Colonic mucosa (tissue), 4 donors: Measurements from ENCODE around the gene NLGN3. TPM values are rescaled to one million over a fixed set of nuclear protein-coding genes. Genes with fewer than 3 reads are reported as not detected.
A peak's percentile ranks its signal among the peaks of the same experiment; 100 is the strongest.

ENCODE experiments used
- DNase-seq: peaks from one replicate; pipeline ENCODE4 v3.0.0-alpha.2; 2020
- H3K27ac ChIP-seq: fragments of 200-600 bp; one replicate; pipeline ENCODE4 v1.8.0; 2021
- H3K27me3 ChIP-seq: fragments of 200-600 bp; one replicate; pipeline ENCODE4 v1.8.0; 2021
- H3K36me3 ChIP-seq: fragments of 200-600 bp; one replicate; pipeline ENCODE4 v1.8.0; 2021
- H3K4me1 ChIP-seq: fragments of 200-600 bp; one replicate; pipeline ENCODE4 v1.8.0; 2021; ENCODE audit warnings: mild to moderate bottlenecking
- H3K4me3 ChIP-seq: fragments of 200-600 bp; one replicate; pipeline ENCODE4 v1.8.0; 2021
- H3K9ac ChIP-seq, 2 donors: one replicate each; pipeline ENCODE4 v1.7.0; 2013; ENCODE audit warnings: control low read depth in 2 of 2, low read depth in 2 of 2, low read length in 2 of 2
- H3K9me3 ChIP-seq: fragments of 200-600 bp; one replicate; pipeline ENCODE4 v1.8.0; 2021
- intact Hi-C: fragments of 100-400 bp; cut with DNase I; formaldehyde crosslinking; loops from one replicate; pipeline ENCODE4 v1.14.1; 2022
- total RNA-seq, 2 donors: library from RNA; stranded (reverse); fragmentation: NEBNext Ultra II Directional in 1 of 2; extraction: Animal tissue kit (Norgen Biotek cat#: 25700) in 1 of 2; gene quantifications; one replicate each; pipeline ENCODE4 v1.2.1, GENCODE V29; 2021
- TF ChIP-seq, protein P1 (sequence below): fragments of 200-600 bp; IDR thresholded peaks from one replicate; pipeline ENCODE4 v1.8.0; 2022; ENCODE audit warnings: antibody characterized with exemption, mild to moderate bottlenecking
- donor health status: healthy.
- donor health status: DM: no; HTN: no; CAD: no.
- donor health status: DM: no; HTN: no; CAD: no.

NLGN3 gene
- total RNA-seq, 2 donors from 2014 or later, result 0.67 to 0.82 TPM

GRCh38 chrX:71103110-71103983 lies 41.3 kb upstream of the NLGN3 start:
- DNase-seq, result peak; percentile 49
- Histone ChIP-seq H3K4me3 (no peak overlapping the region), H3K27me3 (no peaks in the 10 kb centered on the region), H3K27ac (peak overlapping the region; percentile 44), H3K9me3 (no peaks in the 10 kb centered on the region), H3K36me3 (no peaks in the 10 kb centered on the region), H3K4me1 (no peaks in the 10 kb centered on the region), H3K9ac (peak overlapping the region in 1 of 2 donors; percentile 35)
- intact Hi-C loops, result no loop called here
- TF ChIP-seq, protein P1, sequence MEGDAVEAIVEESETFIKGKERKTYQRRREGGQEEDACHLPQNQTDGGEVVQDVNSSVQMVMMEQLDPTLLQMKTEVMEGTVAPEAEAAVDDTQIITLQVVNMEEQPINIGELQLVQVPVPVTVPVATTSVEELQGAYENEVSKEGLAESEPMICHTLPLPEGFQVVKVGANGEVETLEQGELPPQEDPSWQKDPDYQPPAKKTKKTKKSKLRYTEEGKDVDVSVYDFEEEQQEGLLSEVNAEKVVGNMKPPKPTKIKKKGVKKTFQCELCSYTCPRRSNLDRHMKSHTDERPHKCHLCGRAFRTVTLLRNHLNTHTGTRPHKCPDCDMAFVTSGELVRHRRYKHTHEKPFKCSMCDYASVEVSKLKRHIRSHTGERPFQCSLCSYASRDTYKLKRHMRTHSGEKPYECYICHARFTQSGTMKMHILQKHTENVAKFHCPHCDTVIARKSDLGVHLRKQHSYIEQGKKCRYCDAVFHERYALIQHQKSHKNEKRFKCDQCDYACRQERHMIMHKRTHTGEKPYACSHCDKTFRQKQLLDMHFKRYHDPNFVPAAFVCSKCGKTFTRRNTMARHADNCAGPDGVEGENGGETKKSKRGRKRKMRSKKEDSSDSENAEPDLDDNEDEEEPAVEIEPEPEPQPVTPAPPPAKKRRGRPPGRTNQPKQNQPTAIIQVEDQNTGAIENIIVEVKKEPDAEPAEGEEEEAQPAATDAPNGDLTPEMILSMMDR, result no peak

- H3K9me3 ChIP-seq, result no peaks in the 10 kb centered on the region
- H3K36me3 ChIP-seq, result no peaks in the 10 kb centered on the region
- DNase-seq, result no peak
- H3K27ac ChIP-seq, result no peak overlapping the region
- H3K4me3 ChIP-seq, result no peak overlapping the region
- no peaks in the 10 kb centered on the region for H3K27me3 ChIP-seq
- TF ChIP-seq, protein P1, result no peak
- intact Hi-C loops, result no loop called here
- no peak overlapping the region for H3K9ac ChIP-seq
- no peaks in the 10 kb centered on the region for H3K4me1 ChIP-seq
These were observed 39.0 kb upstream of the NLGN3 start for GRCh38 chrX:71105628-71106027.

- intact Hi-C loops, result no loop called here
- Histone ChIP-seq H3K9me3 (no peaks in the 10 kb centered on the region), H3K27me3 (no peaks in the 10 kb centered on the region), H3K4me1 (no peaks in the 10 kb centered on the region), H3K27ac (no peak within 1 kb of the TSS), H3K36me3 (no peaks in the 10 kb centered on the region), H3K9ac (no peak within 1 kb of the TSS), H3K4me3 (no peak within 1 kb of the TSS)
- TF ChIP-seq, protein P1, result no peak
- no peak for DNase-seq
These were observed 38.2 kb upstream of the NLGN3 start, which contains the start of gene CXorf65 for GRCh38 chrX:71106427-71106826. CXorf65 (minus strand) TSS chrX:71106740; CDS start chrX:71106556, 184 bp downstream.

DNA sequence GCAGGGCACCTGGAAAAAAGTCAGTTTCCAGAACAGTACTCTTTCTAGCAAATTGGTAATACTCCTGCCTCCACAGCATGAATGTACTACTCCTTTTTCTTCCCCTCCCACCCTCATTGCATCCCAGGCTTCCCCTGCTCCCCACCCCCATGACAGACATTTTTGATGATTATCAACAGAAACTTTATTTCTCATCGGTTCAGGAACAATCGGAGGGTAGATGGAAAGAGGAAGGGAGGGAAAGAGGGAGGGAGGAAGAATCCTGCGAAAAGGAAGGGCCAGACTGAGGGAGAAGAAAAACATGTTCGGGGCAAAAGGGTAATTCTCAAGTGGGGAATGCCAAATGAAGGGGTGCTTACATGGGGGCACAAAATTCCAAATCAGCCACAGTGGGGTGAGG lies 37.4 kb upstream of the NLGN3 start:
- Histone ChIP-seq H3K9me3 (no peaks in the 10 kb centered on the region), H3K4me1 (no peaks in the 10 kb centered on the region), H3K9ac (no peak overlapping the region), H3K27ac (no peak overlapping the region), H3K36me3 (no peaks in the 10 kb centered on the region), H3K27me3 (no peaks in the 10 kb centered on the region), H3K4me3 (no peak overlapping the region)
- DNase-seq, result no peak
- intact Hi-C loops, result no loop called here
- TF ChIP-seq, protein P1, result no peak

- TF ChIP-seq, protein P1, result no peak
- intact Hi-C loops, result no loop called here
- DNase-seq, result no peak
- Histone ChIP-seq H3K9me3 (no peaks in the 10 kb centered on the region), H3K4me1 (no peaks in the 10 kb centered on the region), H3K27me3 (no peaks in the 10 kb centered on the region), H3K36me3 (no peaks in the 10 kb centered on the region), H3K4me3 (no peak overlapping the region), H3K9ac (peak overlapping the region in 1 of 2 donors; percentile 12), H3K27ac (no peak overlapping the region)
These were observed 36.8 kb upstream of the NLGN3 start for GRCh38 chrX:71107762-71108360.
